RWPE1 (cell line): ENCODE data around the gene KCNIP3.

Source experiments
- CTCF ChIA-PET: fragments of 350-600 bp; sonication (Branson Sonifier 250); formaldehyde crosslinking; extraction: SDS; loops from one replicate; lab custom pipeline; 2021; lab: Yijun Ruan, JAX
- POLR2A ChIA-PET: fragments of 400-600 bp; formaldehyde crosslinking; extraction: SDS; loops from one replicate; lab custom pipeline; 2020; ENCODE audit warnings: antibody characterized with exemption; ENCODE audit not compliant: low non-redundant PET; lab: Yijun Ruan, JAX
- DNase-seq: peaks from one replicate; pipeline ENCODE4 v3.0.0; 2012; ENCODE audit warnings: low spot score
- H3K27ac ChIP-seq: fragments of 450-650 bp; 2 replicates; pipeline ENCODE4 v1.5.1; 2017
- TF ChIP-seq, protein P1 (sequence below): fragments of 450-650 bp; conservative IDR thresholded peaks from 2 replicates; pipeline ENCODE4 v1.5.1; 2017; ENCODE audit warnings: low read depth, mild to moderate bottlenecking

KCNIP3 gene

DNA sequence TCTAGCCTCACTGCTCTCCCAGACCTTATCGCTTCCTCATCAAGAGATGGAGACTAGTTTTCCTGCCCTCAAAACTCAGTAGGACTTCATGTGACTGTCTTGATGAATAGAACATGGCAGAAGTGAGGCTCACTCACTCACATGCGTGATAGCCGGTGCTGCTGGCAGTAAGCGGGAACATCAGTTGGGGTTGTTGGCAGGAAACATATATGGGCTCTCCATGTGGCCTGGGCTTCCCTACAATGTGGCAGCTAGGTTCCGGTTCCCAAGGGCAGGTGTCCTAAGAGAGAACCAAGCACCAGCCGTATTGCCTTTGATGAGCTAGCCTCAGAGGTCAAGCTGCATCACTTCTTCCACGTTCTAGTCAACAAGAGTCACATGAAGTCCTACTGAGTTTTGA is 90.2 kb downstream of the KCNIP3 start:
- DNase-seq = no peak
- H3K27ac ChIP-seq = no peak overlapping the region
- CTCF ChIA-PET = interaction anchor here (0.6 kb wide), 1 partner anchor 228 kb away, joined by 3 read pairs; no protein-coding TSS in a partner anchor
- TF ChIP-seq, protein P1, sequence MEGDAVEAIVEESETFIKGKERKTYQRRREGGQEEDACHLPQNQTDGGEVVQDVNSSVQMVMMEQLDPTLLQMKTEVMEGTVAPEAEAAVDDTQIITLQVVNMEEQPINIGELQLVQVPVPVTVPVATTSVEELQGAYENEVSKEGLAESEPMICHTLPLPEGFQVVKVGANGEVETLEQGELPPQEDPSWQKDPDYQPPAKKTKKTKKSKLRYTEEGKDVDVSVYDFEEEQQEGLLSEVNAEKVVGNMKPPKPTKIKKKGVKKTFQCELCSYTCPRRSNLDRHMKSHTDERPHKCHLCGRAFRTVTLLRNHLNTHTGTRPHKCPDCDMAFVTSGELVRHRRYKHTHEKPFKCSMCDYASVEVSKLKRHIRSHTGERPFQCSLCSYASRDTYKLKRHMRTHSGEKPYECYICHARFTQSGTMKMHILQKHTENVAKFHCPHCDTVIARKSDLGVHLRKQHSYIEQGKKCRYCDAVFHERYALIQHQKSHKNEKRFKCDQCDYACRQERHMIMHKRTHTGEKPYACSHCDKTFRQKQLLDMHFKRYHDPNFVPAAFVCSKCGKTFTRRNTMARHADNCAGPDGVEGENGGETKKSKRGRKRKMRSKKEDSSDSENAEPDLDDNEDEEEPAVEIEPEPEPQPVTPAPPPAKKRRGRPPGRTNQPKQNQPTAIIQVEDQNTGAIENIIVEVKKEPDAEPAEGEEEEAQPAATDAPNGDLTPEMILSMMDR = no peak
- POLR2A ChIA-PET = no interaction called here

DNA sequence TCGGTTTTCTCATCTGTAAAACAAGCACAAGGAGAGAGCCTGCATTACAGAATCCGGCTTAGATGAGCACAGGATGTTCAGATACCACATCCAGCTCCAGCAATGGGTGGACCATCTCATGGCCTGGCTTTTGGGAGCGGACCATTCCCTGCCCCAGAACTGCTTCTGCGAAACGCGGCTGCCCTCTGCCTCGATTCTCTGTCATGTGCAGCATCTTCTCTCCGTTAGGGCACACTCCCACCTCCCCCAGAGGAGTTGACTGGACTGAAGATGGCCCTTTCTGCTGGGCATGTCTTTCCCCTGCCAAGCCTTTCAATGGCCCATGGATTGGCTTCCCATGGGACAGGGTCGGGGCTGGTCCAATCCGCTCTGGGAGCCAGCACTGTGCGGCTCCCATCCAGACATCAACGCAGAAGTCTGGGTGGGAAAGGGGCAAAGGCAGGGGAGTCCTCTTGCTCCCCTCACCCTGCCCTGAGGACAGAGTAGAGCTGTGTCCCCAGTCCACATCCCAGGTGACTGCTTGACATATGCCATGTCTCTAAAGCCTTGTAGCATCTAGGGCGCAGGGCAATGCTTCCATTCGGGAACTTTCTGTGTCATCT is 91.0 kb downstream of the KCNIP3 start:
- TF ChIP-seq, protein P1 = no peak
- DNase-seq = no peak
- no peak overlapping the region for H3K27ac ChIP-seq
- POLR2A ChIA-PET = no interaction called here
- CTCF ChIA-PET = no interaction called here

DNA sequence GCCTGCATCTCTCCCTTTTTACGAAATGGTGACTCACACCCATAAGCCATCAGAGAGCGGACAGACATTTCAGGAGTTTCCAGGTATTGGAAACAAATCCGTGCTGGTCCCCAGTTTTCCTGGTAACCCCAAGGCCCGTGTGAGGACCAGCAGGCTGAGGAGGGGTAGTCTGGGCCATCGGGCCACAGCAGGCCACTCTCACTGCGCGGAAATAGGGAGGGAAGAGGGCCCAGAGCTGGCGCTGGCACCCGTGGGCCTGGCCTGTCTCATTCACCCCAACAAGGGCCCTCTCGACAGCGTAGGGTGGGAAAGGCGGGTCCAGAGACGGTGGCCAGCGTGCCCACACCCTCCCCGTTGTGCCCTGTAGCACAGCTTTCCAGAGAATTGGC is 91.7 kb downstream of the KCNIP3 start:
- no peak for DNase-seq
- ChIA-PET CTCF (interaction anchor here (0.5 to 1.2 kb wide), 6 partner anchors 9 to 689 kb away, joined by 3 to 8 read pairs (median 3); no protein-coding TSS in a partner anchor), POLR2A (no interaction called here)
- TF ChIP-seq, protein P1 = no peak
- H3K27ac ChIP-seq = no peak overlapping the region

DNA sequence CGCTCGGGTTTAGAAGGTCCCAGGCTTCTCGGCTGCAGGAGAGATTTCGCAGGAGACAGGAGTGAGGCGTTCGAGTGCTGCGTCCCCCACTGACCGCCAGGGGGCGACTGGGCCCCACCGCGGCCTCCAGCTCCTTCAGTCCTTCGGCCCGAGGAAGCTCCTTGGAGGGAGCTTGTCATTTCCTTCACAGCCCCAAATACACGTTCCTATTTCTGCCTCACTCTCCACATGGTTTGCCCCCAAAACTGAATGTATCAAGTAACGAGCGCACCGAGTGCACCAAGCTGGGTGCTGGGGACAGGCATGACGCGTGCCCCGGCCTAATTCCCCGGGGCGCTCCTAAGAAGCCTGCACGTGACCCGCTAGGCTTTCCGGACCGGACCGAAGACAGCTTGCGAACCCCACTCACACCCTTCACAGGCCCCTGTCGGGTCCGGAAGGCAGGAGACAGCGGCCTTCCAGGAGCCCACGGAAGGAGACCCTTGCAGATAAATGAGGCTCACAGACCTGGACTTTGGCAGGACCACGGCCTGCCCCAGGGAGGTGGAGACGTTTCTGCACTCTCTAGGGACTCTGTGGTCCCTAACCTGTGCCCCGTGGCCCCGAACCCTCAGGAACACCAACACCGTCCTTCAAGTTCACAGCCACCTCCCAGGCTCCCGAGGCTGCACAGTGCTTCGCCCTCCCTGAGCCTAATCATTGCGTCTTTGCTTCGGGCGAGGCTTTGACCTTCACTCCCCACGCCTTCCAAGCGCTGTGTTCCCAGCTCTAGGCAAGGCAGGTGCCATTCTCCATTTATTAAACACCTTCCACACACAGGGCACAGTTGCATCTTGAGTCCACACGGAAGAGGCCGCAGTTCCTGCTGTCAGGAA is 92.3 kb downstream of the KCNIP3 start:
- peak; percentile 59 for DNase-seq
- ChIA-PET CTCF (interaction anchor here (0.5 to 1.2 kb wide), 9 partner anchors 8 to 688 kb away, joined by 3 to 8 read pairs (median 3); no protein-coding TSS in a partner anchor), POLR2A (no interaction called here)
- no peak overlapping the region for H3K27ac ChIP-seq
- TF ChIP-seq, protein P1 = peak; percentile 79

DNA sequence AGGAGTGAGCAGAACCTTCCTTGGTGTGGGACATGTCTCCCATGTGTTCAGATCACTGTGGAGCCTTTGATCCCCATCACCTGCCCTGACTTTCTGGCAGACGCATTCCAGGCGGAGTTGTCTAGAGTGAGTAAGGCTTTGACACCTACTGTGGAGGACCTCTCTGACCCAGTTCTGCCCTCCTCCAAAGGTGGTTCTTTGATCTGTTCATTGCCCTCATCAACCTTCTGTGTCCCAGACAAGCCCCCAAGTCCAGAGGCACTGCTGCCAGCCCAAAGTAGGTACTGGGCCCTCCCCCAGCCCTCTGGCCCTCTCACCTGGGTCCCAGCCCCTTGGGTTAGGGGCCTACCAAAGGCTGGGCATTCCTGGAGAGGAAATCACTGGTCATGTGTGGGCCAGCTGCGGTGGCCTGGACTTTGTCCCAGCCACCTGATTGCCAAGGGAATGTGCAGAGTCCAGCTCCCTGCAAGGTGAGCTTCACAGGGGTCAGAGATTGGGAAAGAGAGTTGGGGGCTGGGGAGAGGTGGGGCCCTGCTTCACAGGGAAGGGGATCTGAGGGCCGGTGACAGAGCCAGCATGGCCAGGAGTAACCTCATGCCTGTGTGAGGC is 93.2 kb downstream of the KCNIP3 start:
- CTCF ChIA-PET = no interaction called here
- POLR2A ChIA-PET = no interaction called here

More for the DNA sequence above, 93.2 kb downstream of the KCNIP3 start:
- no peak overlapping the region for H3K27ac ChIP-seq
- no peak for DNase-seq
- TF ChIP-seq, protein P1 = no peak
